HG03280 (cell line): Measurements from ENCODE around the gene MEIG1.
"Not testable (repeated sequence)": the region's sequence is repeated elsewhere in the genome, so short reads cannot be mapped to it uniquely, and the experiment has no call there.

Experiments
- ATAC-seq: cut with Tn5 transposase; IDR thresholded peaks from one replicate; pipeline ENCODE4 v1.9.1; 2021; ENCODE audit warnings: mild to moderate bottlenecking, moderate library complexity; ENCODE audit not compliant: unreplicated experiment

Gene MEIG1

GRCh38 chr10:14954001-14954770 lies 5.0 kb upstream of the MEIG1 start, which contains the start of gene DCLRE1C:
Gene DCLRE1C, minus strand, starts transcription at chr10:14954096. Its CDS starts 86 bp downstream, at chr10:14954010.
- ATAC-seq: peak; percentile 75

- no peak for ATAC-seq
Observed at GRCh38 chr10:14954934-14955333, 4.3 kb upstream of the MEIG1 start.

GRCh38 chr10:14958872-14959220 lies 342 bp upstream of the MEIG1 start:
- ATAC-seq: no peak

GRCh38 chr10:14967897-14968296 lies 8.7 kb downstream of the MEIG1 start:
- no peak for ATAC-seq

- no peak for ATAC-seq
Observed at GRCh38 chr10:14971867-14972448, 12.8 kb downstream of the MEIG1 start.

GRCh38 chr10:14974153-14974998 lies 15.2 kb downstream of the MEIG1 start:
- ATAC-seq: not testable (repeated sequence)

GRCh38 chr10:14975672-14976273 lies 16.6 kb downstream of the MEIG1 start:
- no peak for ATAC-seq

GRCh38 chr10:14982744-14983143 lies 23.6 kb downstream of the MEIG1 start:
- ATAC-seq: no peak

GRCh38 chr10:14989552-14989951 lies 30.4 kb downstream of the MEIG1 start:
- not testable (repeated sequence) for ATAC-seq

GRCh38 chr10:14991035-14991749 lies 32.0 kb downstream of the MEIG1 start:
- ATAC-seq: not testable (repeated sequence)

GRCh38 chr10:14992336-14992735 lies 33.1 kb downstream of the MEIG1 start:
- not testable (repeated sequence) for ATAC-seq

- ATAC-seq: not testable (repeated sequence)
Observed at GRCh38 chr10:14993500-14994455, 34.6 kb downstream of the MEIG1 start.

GRCh38 chr10:14995964-14996565 lies 36.9 kb downstream of the MEIG1 start:
- no peak for ATAC-seq

GRCh38 chr10:15013530-15013929 lies 54.3 kb downstream of the MEIG1 start:
- not testable (repeated sequence) for ATAC-seq

GRCh38 chr10:15015451-15015850 lies 56.3 kb downstream of the MEIG1 start:
- no peak for ATAC-seq

GRCh38 chr10:15020966-15021365 lies 61.8 kb downstream of the MEIG1 start:
- ATAC-seq: not testable (repeated sequence)
